ENCODE measurements around the gene EHMT1.
A peak's percentile ranks its signal among the peaks of the same experiment; 100 is the strongest.

Gene EHMT1

GRCh38 chr9:137648396-137648795, 29.6 kb downstream of the EHMT1 start:
- no peak for DNase-seq

GRCh38 chr9:137649553-137649952, 30.7 kb downstream of the EHMT1 start:
- DNase-seq = no peak

GRCh38 chr9:137650259-137650658, 31.5 kb downstream of the EHMT1 start:
- no peak for DNase-seq

- DNase-seq = no peak
These were observed 32.0 kb downstream of the EHMT1 start for GRCh38 chr9:137650779-137651178.

GRCh38 chr9:137656416-137656815, 37.6 kb downstream of the EHMT1 start:
- DNase-seq = no peak

- DNase-seq = no peak
These were observed 38.8 kb downstream of the EHMT1 start for GRCh38 chr9:137657606-137658005.

- DNase-seq = no peak
These were observed 40.0 kb downstream of the EHMT1 start for GRCh38 chr9:137658781-137659180.

GRCh38 chr9:137660144-137660543, 41.3 kb downstream of the EHMT1 start:
- DNase-seq = peak; percentile 75

- DNase-seq = no peak
These were observed 44.8 kb downstream of the EHMT1 start for GRCh38 chr9:137663584-137663983.

- DNase-seq = no peak
These were observed 45.9 kb downstream of the EHMT1 start for GRCh38 chr9:137664676-137665075.

GRCh38 chr9:137665226-137665625, 46.4 kb downstream of the EHMT1 start:
- no peak for DNase-seq

- no peak for DNase-seq
These were observed 47.1 kb downstream of the EHMT1 start for GRCh38 chr9:137665697-137666512.

- DNase-seq = no peak
These were observed 47.7 kb downstream of the EHMT1 start for GRCh38 chr9:137666513-137666822.

GRCh38 chr9:137666955-137667670, 48.3 kb downstream of the EHMT1 start:
- DNase-seq = no peak

GRCh38 chr9:137668203-137668602, 49.4 kb downstream of the EHMT1 start:
- DNase-seq = no peak

GRCh38 chr9:137669261-137669672, 50.5 kb downstream of the EHMT1 start:
- no peak for DNase-seq

- DNase-seq = peak; percentile 52
These were observed 51.8 kb downstream of the EHMT1 start for GRCh38 chr9:137670391-137671195.

GRCh38 chr9:137671196-137671538, 52.4 kb downstream of the EHMT1 start:
- DNase-seq = no peak

GRCh38 chr9:137671721-137672120, 52.9 kb downstream of the EHMT1 start:
- no peak for DNase-seq

GRCh38 chr9:137672907-137673791, 54.3 kb downstream of the EHMT1 start:
- peak; percentile 66 for DNase-seq

- no peak for DNase-seq
These were observed 55.1 kb downstream of the EHMT1 start for GRCh38 chr9:137673886-137674285.

GRCh38 chr9:137674307-137674975, 55.6 kb downstream of the EHMT1 start:
- no peak for DNase-seq

Data from suppressor macrophage treated with lipopolysaccharide for 4 hours (primary cell).